GM19351 (cell line): ENCODE results near the gene NOTCH1.
A peak's percentile ranks its signal among the peaks of the same experiment; 100 is the strongest.

Experiments
- ATAC-seq: cut with Tn5 transposase; IDR thresholded peaks from one replicate; pipeline ENCODE4 v1.9.1; 2021; ENCODE audit warnings: mild to moderate bottlenecking, moderate library complexity; ENCODE audit not compliant: unreplicated experiment

The NOTCH1 gene

GRCh38 chr9:136487672-136488071 lies 58.2 kb downstream of the NOTCH1 start:
- ATAC-seq: no peak

DNA sequence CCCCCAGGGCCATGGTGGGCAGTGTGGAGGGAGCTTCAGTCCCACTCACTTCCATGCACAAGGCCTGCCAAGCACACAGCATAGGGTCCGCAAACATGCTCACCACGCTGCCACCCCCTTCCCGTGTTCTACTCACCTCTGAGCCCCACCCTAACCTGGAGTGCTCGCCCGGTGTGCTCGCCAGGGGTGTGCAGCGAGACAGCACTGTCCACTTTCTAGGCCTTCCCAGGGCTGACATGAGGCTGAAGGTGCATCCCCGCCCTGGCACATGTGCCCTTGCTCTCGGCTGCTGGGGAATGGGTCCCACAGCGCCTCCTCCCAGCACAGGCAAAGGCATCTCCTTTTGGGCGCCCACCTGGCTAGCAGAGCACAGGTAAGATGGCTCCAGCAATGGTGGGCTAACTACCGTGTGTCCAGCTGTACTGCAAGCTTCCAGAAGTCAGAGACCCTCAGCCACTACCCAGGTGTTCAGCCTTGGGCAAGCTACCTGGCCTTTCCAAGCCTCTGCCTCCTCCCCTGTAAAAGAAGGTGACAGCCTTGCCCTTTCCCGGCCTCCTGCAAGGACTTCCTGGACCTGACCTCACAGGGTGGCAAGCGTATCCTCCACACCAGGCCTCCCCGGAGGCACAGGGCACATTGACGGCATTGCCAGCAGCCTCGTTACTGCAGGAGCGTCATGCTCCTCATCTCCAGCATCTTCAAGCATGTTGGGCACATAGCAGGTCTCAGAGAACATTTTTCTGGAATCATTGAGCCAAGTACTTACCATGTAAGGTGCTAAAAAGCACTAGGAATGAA lies 58.8 kb downstream of the NOTCH1 start:
- ATAC-seq: no peak

GRCh38 chr9:136486131-136486530 lies 59.7 kb downstream of the NOTCH1 start:
- no peak for ATAC-seq

GRCh38 chr9:136485049-136486045 lies 60.5 kb downstream of the NOTCH1 start:
- no peak for ATAC-seq

- no peak for ATAC-seq
Observed at GRCh38 chr9:136484153-136485048, 61.4 kb downstream of the NOTCH1 start.

DNA sequence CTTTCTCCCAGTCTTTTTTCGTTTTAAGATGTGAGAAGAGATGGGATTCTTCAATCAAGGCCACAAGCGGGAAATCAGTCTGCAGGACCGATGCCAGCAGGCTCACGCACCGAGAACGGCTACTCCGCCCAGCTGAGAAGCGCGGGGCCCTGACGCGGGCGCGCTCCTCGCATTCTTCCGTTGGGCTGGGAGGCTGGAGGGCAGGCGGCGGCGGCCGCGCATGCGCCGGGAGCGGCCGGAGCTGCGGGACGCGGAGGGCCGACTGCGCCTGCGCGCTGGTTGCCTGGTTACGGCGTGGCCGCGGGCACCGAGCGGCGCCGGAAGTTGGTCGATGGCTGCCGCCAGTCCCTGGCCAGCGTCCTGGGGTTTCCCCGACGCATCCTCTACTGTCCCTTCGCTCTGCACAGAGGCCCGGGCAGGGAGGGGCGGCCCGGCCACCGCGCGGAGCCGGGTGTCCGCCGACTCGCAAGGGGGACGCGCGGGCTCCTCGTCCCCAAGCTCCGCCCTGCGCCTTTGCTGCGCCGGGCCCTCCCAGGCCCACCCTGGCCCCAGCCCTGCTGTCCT lies 62.2 kb downstream of the NOTCH1 start:
- peak; percentile 45 for ATAC-seq

DNA sequence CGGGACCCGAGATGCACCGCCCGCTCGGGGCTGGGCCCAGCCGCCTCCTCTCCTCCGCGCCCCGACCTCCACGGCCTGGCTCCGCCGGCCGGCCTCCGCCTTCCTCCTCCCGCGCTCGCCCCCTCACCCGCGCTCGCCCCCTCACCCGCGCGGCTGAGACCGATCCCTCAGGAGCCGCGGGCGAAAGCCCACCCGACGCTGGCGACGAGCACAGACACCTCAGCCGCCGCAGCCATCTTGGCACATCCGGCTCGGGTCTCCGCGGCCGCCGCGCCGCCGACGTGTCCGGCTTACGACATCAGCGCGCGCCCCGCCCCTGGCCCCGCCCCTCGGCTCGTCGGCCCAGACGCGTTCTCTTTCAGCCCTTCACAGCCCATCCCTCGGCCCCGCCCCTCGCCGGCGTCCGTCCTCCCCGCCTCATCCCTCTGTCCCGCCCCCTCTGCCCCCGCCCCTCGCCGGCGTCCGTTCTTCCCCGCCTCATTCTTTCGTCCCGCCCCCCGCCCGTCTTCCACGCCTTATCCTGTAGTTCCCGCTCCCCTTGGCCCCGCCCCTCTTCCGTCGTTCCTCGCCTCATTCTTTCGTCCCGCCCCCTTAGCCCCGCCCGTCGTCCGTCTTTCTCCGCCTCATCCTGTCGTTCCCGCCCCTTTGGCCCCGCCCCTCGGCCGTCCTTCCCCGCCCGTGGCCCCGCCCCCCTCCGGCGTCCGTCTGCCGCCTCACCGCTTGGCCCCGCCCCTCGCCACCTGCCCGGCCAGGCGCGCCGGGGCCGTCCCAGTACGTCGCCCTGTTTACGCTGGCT lies 62.9 kb downstream of the NOTCH1 start, which contains the start of gene SEC16A:
SEC16A (minus strand) TSS at position 248 of the 796 bp plus-strand sequence. CDS start 5,425 bp downstream, outside the sequence.
- ATAC-seq: peak; percentile 59

- peak; percentile 4 for ATAC-seq
Observed at GRCh38 chr9:136482046-136482792, 63.6 kb downstream of the NOTCH1 start.

GRCh38 chr9:136481558-136481957 lies 64.3 kb downstream of the NOTCH1 start:
- no peak for ATAC-seq

DNA sequence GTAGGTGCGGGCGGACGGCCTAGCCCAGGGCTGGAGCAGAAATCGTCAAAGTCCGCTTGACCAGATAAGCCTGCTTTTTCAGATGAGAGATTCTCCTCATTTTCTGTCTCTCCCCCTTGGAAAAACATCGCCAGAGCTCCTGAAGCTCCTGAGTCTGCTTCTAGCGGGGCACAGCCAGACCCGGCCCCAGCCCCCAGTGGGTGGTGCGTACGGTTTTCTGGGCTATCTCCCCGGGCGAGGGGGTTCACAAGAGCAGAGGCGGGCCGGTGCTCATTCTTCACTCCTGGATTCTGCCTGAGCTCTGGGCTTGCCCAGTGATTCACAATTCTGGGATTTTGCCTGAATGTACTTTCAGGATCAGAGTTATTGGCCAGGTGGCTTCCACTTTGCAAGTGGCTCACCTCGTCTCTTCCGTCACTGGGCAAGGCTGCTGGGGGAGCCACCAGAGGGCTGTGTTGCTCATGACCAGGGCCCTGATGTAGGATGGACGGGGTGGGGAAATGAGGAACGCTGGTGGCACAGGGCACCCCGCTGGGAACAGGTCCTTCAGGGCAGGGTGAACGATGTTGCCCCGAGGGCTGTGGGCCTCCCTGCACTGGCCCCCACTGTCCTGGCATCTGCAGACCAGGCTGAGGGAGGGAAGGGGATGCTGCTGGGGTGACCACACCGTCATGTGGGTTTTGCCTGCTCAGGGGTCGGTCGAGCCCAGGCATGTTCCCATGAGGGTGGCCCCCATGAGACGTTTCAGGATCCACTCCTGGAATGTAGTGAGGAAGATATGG lies 69.3 kb downstream of the NOTCH1 start:
- no peak for ATAC-seq

GRCh38 chr9:136474974-136475865 lies 70.6 kb downstream of the NOTCH1 start:
- no peak for ATAC-seq

GRCh38 chr9:136474021-136474640 lies 71.7 kb downstream of the NOTCH1 start:
- ATAC-seq: no peak

DNA sequence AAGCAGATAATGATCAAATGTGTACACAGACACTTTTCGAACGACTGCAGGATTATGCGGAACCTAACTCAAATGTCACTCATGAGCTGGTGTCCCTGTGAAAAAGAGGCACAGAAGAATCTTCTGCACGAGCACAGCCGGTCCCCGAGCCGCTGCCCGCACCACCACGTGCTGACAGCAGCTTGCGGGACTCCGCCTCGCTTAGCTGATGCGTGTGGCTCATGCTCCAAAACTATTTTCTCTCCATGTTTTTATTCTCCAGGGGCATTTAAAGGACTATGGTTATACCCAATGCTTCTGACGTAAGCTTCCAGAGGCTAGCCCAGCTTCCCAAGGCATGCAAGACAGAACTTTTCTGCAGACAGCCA lies 72.5 kb downstream of the NOTCH1 start:
- ATAC-seq: no peak

- no peak for ATAC-seq
Observed at GRCh38 chr9:136472640-136473353, 73.1 kb downstream of the NOTCH1 start.

- ATAC-seq: no peak
Observed at GRCh38 chr9:136471802-136472487, 73.9 kb downstream of the NOTCH1 start.
